Retina (tissue), 1 donor: Measurements from ENCODE around the gene PDE6G.

Experiments
- DNase-seq: peaks from one replicate; pipeline ENCODE4 v3.0.0-alpha.2; 2016

PDE6G gene

GRCh38 chr17:81656118-81656743, at the start of gene PDE6G:
Gene PDE6G, minus strand, starts transcription at chr17:81656542. Its CDS starts 3,237 bp downstream, at chr17:81653305.
- no peak for DNase-seq

- no peak for DNase-seq
These were observed 49.3 kb upstream of the PDE6G start for GRCh38 chr17:81705518-81706231.

- DNase-seq: no peak
These were observed 47.7 kb upstream of the PDE6G start for GRCh38 chr17:81703747-81704654.

GRCh38 chr17:81702934-81703746, 46.8 kb upstream of the PDE6G start, which contains the start of gene MRPL12:
Gene MRPL12, plus strand, starts transcription at chr17:81703367. Its CDS starts 135 bp downstream, at chr17:81703502.
- DNase-seq: peak; percentile 95

- no peak for DNase-seq
These were observed 45.1 kb upstream of the PDE6G start for GRCh38 chr17:81701288-81702071.

- DNase-seq: no peak
These were observed 44.3 kb upstream of the PDE6G start for GRCh38 chr17:81700353-81701287.

GRCh38 chr17:81697261-81698044, 41.1 kb upstream of the PDE6G start:
- no peak for DNase-seq

GRCh38 chr17:81696218-81696941, 40.0 kb upstream of the PDE6G start:
- no peak for DNase-seq

GRCh38 chr17:81695801-81696200, 39.5 kb upstream of the PDE6G start:
- DNase-seq: no peak

- no peak for DNase-seq
These were observed 38.9 kb upstream of the PDE6G start for GRCh38 chr17:81695211-81695610.

GRCh38 chr17:81694810-81695209, 38.5 kb upstream of the PDE6G start:
- no peak for DNase-seq

GRCh38 chr17:81693509-81694210, 37.3 kb upstream of the PDE6G start:
- DNase-seq: no peak

GRCh38 chr17:81691608-81692007, 35.3 kb upstream of the PDE6G start:
- DNase-seq: no peak

GRCh38 chr17:81691196-81691595, 34.9 kb upstream of the PDE6G start:
- no peak for DNase-seq

GRCh38 chr17:81690549-81690948, 34.2 kb upstream of the PDE6G start:
- no peak for DNase-seq

- DNase-seq: no peak
These were observed 33.7 kb upstream of the PDE6G start for GRCh38 chr17:81690066-81690465.

GRCh38 chr17:81688616-81689015, 32.3 kb upstream of the PDE6G start:
- no peak for DNase-seq
